Measurements from ENCODE around the gene PSD2. TPM values are rescaled to one million over a fixed set of nuclear protein-coding genes. Genes with fewer than 3 reads are reported as not detected.

PSD2 gene
- total and polyA plus RNA-seq, 10 of the 15 experiments (the other 5 are each of a cell fraction or from before 2014, with no cell fraction given), result 0.02 to 0.14 (median 0.03) TPM; not detected in 5

DNA sequence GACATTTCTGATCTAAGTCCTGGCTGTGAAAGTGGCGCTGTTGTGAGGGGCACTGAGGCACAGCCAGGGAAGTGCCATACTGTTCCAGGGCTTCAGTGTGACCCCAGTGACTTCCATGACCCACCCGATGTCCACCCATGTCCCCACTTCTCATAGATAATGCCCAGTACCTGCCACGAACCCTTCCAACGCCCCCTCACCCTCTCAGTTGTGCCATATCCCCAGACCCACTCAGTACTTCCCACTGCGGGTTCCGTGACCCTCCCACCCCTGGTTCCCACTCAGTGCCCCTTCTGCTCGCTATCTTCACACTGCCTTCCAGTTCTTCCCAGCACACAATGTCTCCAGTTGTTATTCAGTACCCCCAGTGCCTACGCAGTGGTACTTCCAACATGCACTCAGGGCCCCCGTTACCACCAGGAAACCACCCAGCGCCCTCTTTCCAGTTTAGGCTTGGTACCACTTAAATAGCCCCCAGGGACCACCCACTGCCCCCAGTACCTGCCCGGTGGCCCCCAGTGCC, 30.7 kb upstream of the PSD2 start:
- 18% methylated on average over 8 of the region's 11 CpGs for WGBS (ENCODE audit: insufficient coverage, insufficient replicate concordance, low lambda C conversion rate, missing lambda C conversion rate)
- H3K27ac ChIP-seq (ENCODE audit: control insufficient read depth, insufficient read depth), result no peak overlapping the region
- no peaks in the 10 kb centered on the region for H3K79me2 ChIP-seq (ENCODE audit: control insufficient read depth, insufficient read depth, low read length)
- peaks cover 11 to 14% of the 10 kb centered on the region in 2 experiments for H3K27me3 ChIP-seq (replicated peaks in 1 of 2; ENCODE audit: control insufficient read depth in 2 of 2, insufficient read depth in 2 of 2, low read length in 1 of 2)
- no peak for ATAC-seq
- ChIA-PET RAD21 (ENCODE audit: unreplicated experiment) (interaction anchor here (0.6 to 3.4 kb wide), 28 partner anchors 8 to 342 kb away, joined by 3 to 61 read pairs (median 4); partner anchors contain the start of gene CXXC5), POLR2A (interaction anchor here (0.5 to 1.3 kb wide), 6 partner anchors 8 to 137 kb away, joined by 3 to 6 read pairs (median 3); no protein-coding TSS in a partner anchor), SMC1A (ENCODE audit: uncharacterized antibody, unreplicated experiment) (interaction anchor here (1.0 to 8.7 kb wide), 16 partner anchors 10 to 344 kb away, joined by 3 to 166 read pairs (median 4); no protein-coding TSS in a partner anchor), CTCF (interaction anchor here (0.6 to 10.1 kb wide), 44 partner anchors 8 to 488 kb away, joined by 3 to 291 read pairs (median 6); partner anchors contain the start of gene CXXC5)
- H4K20me1 ChIP-seq (ENCODE audit: control insufficient read depth, insufficient read depth), result no peaks in the 10 kb centered on the region; the same call in 1 of the 2 replicates
- DNase-seq (ENCODE audit: low read depth, low spot score), result no peak
- no peak overlapping the region for H3K4me3 ChIP-seq
- H2AFZ ChIP-seq (ENCODE audit: control insufficient read depth, low read depth, low read length), result no peak overlapping the region
- in situ Hi-C loops (cut with MboI), result loop anchor here (5.0 kb wide), 1 partner anchor 133 kb away; no protein-coding TSS in a partner anchor
- FAIRE-seq, result no peak
- no peaks in the 10 kb centered on the region for H3K4me1 ChIP-seq (ENCODE audit: control insufficient read depth, insufficient read depth, low read length)
- no peaks in the 10 kb centered on the region for H3K9me3 ChIP-seq (replicated peaks; ENCODE audit: control insufficient read depth, insufficient read depth, low read length)
- intact Hi-C loops (cut with micrococcal nuclease; ENCODE audit: unreplicated experiment), result loop anchor here (1.0 to 5.0 kb wide), 4 partner anchors 74 to 343 kb away; no protein-coding TSS in a partner anchor
- no TSS peak for BruUV-seq (replicated peaks)
- no peak overlapping the region for H3K4me2 ChIP-seq (ENCODE audit: control insufficient read depth, insufficient read depth)
- TF ChIP-seq ESRRA (IDR thresholded peaks at IDR 0.05; ENCODE audit: low read length) (no peak), YBX1 (IDR thresholded peaks at IDR 0.05) (no peak), CHD4 (IDR thresholded peaks at IDR 0.05) (no peak), SIX5 (IDR thresholded peaks at IDR 0.05; ENCODE audit: low read depth, low read length, severe bottlenecking) (no peak), FOS (IDR thresholded peaks at IDR 0.05; ENCODE audit: borderline replicate concordance, extremely low read depth, insufficient read length) (no peak), HDGF (IDR thresholded peaks at IDR 0.05) (no peak), RUNX3 (IDR thresholded peaks at IDR 0.05; ENCODE audit: low read length) (no peak), STAT3 (IDR thresholded peaks at IDR 0.05; ENCODE audit: low read depth, low read length) (no peak), HDAC6 (IDR thresholded peaks at IDR 0.05; ENCODE audit: unreplicated experiment) (no peak), SMAD1 (IDR thresholded peaks at IDR 0.05; ENCODE audit: low read depth, partially characterized antibody) (no peak)
- TF ChIP-seq, protein P1, sequence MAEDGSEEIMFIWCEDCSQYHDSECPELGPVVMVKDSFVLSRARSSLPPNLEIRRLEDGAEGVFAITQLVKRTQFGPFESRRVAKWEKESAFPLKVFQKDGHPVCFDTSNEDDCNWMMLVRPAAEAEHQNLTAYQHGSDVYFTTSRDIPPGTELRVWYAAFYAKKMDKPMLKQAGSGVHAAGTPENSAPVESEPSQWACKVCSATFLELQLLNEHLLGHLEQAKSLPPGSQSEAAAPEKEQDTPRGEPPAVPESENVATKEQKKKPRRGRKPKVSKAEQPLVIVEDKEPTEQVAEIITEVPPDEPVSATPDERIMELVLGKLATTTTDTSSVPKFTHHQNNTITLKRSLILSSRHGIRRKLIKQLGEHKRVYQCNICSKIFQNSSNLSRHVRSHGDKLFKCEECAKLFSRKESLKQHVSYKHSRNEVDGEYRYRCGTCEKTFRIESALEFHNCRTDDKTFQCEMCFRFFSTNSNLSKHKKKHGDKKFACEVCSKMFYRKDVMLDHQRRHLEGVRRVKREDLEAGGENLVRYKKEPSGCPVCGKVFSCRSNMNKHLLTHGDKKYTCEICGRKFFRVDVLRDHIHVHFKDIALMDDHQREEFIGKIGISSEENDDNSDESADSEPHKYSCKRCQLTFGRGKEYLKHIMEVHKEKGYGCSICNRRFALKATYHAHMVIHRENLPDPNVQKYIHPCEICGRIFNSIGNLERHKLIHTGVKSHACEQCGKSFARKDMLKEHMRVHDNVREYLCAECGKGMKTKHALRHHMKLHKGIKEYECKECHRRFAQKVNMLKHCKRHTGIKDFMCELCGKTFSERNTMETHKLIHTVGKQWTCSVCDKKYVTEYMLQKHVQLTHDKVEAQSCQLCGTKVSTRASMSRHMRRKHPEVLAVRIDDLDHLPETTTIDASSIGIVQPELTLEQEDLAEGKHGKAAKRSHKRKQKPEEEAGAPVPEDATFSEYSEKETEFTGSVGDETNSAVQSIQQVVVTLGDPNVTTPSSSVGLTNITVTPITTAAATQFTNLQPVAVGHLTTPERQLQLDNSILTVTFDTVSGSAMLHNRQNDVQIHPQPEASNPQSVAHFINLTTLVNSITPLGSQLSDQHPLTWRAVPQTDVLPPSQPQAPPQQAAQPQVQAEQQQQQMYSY (CRISPR knock-in tag; IDR thresholded peaks at IDR 0.05), result no peak
- TF ChIP-seq, protein P2, sequence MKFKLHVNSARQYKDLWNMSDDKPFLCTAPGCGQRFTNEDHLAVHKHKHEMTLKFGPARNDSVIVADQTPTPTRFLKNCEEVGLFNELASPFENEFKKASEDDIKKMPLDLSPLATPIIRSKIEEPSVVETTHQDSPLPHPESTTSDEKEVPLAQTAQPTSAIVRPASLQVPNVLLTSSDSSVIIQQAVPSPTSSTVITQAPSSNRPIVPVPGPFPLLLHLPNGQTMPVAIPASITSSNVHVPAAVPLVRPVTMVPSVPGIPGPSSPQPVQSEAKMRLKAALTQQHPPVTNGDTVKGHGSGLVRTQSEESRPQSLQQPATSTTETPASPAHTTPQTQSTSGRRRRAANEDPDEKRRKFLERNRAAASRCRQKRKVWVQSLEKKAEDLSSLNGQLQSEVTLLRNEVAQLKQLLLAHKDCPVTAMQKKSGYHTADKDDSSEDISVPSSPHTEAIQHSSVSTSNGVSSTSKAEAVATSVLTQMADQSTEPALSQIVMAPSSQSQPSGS (IDR thresholded peaks at IDR 0.05; ENCODE audit: low read length), result no peak
- no peak overlapping the region for H3K9ac ChIP-seq (ENCODE audit: control insufficient read depth, insufficient read depth, low read length)
- H3K36me3 ChIP-seq (ENCODE audit: control insufficient read depth in 2 of 2, insufficient read depth in 2 of 2, low read length in 1 of 2), result no peaks in the 10 kb centered on the region

Measured in GM12878 (cell line).